Breast epithelium (tissue), 4 donors: ENCODE results near the gene HBS1L. TPM values are rescaled to one million over a fixed set of nuclear protein-coding genes. Genes with fewer than 3 reads are reported as not detected.

Experiments
- DNase-seq, 2 donors: peaks; one replicate each; pipeline ENCODE4 v3.0.0-alpha.2; 2019; ENCODE audit warnings: low spot score in 2 of 2
- H3K27ac ChIP-seq, 2 donors: fragments of 200-600 bp; sonication (generic) in 1 of 2; one replicate each; pipeline ENCODE4 v1.5.1; 2016 to 2019; ENCODE audit warnings: mild to moderate bottlenecking in 1 of 2
- H3K27me3 ChIP-seq, 2 donors: fragments of 200-600 bp; sonication (generic) in 1 of 2; one replicate each; pipeline versions ENCODE4 v1.5.1 to v1.6.0; 2017 to 2019; ENCODE audit warnings: control low read depth in 1 of 2, mild to moderate bottlenecking in 1 of 2
- H3K36me3 ChIP-seq: fragments of 200-600 bp; one replicate; pipeline ENCODE4 v1.5.1; 2019
- H3K4me1 ChIP-seq, 2 donors: fragments of 200-600 bp; sonication (generic); one replicate each; pipeline ENCODE4 v1.5.1; 2016 to 2019; ENCODE audit warnings: control low read depth in 1 of 2
- H3K4me3 ChIP-seq, 3 donors: fragments of 200-600 bp; sonication (generic); 1 replicate in 2 of 3; 2 replicates in 1 of 3; pipeline ENCODE4 v1.5.1; 2016 to 2019; ENCODE audit warnings: mild to moderate bottlenecking in 3 of 3, moderate library complexity in 2 of 3
- H3K9me3 ChIP-seq, 2 donors: fragments of 200-600 bp; sonication (generic) in 1 of 2; one replicate each; pipeline ENCODE4 v1.5.1; 2016 to 2019; ENCODE audit warnings: control low read depth in 1 of 2
- CTCF ChIP-seq, 3 donors: fragments of 450-650 bp; IDR thresholded peaks; one replicate each; pipeline ENCODE4 v1.5.1; 2016 to 2017; ENCODE audit warnings: antibody characterized with exemption in 3 of 3, mild to moderate bottlenecking in 3 of 3, moderate library complexity in 3 of 3
- POLR2A ChIP-seq: fragments of 450-650 bp; IDR thresholded peaks from one replicate; pipeline ENCODE4 v1.6.1; 2016; ENCODE audit warnings: antibody characterized with exemption, mild to moderate bottlenecking, moderate library complexity
- POLR2AphosphoS5 ChIP-seq, 3 donors: sonication (generic); formaldehyde crosslinking; IDR thresholded peaks; one replicate each; pipeline ENCODE4 v1.6.1; 2017; ENCODE audit warnings: antibody characterized with exemption in 3 of 3
- intact Hi-C: fragments of 100-400 bp; cut with DNase I; formaldehyde crosslinking; loops from one replicate; pipeline ENCODE4 v1.15.1; 2023; ENCODE audit warnings: low total_unique reads
- total RNA-seq, 3 donors: library from RNA; depleted of rRNA; stranded (reverse); fragments of >200 nt; gene quantifications; one replicate each; pipeline ENCODE4 v1.1.0, GENCODE V29; 2016

HBS1L gene
- total RNA-seq, 3 donors from 2014 or later: 42.0 to 55.5 (median 52.0) TPM

GRCh38 chr6:135071541-135071940 is 16.9 kb upstream of the HBS1L start:
- Histone ChIP-seq H3K27ac (no peak overlapping the region), H3K9me3 (no peaks in the 10 kb centered on the region), H3K4me1 (no peaks in the 10 kb centered on the region), H3K27me3 (no peaks in the 10 kb centered on the region), H3K36me3 (no peaks in the 10 kb centered on the region), H3K4me3 (no peak overlapping the region)
- intact Hi-C loops: no loop called here
- no peak for DNase-seq
- TF ChIP-seq POLR2A (no peak), POLR2AphosphoS5 (IDR thresholded peaks at IDR 0.05) (no peak), CTCF (IDR thresholded peaks at IDR 0.05) (no peak)

GRCh38 chr6:135067911-135068310 is 13.3 kb upstream of the HBS1L start:
- intact Hi-C loops: no loop called here

GRCh38 chr6:135066806-135067205 is 12.2 kb upstream of the HBS1L start:
- no peaks in the 10 kb centered on the region for H3K4me1 ChIP-seq
- intact Hi-C loops: no loop called here
- no peaks in the 10 kb centered on the region for H3K9me3 ChIP-seq
- H3K27me3 ChIP-seq: no peaks in the 10 kb centered on the region
- H3K4me3 ChIP-seq: no peak overlapping the region
- H3K27ac ChIP-seq: no peak overlapping the region
- no peaks in the 10 kb centered on the region for H3K36me3 ChIP-seq
- no peak for DNase-seq
- TF ChIP-seq CTCF (IDR thresholded peaks at IDR 0.05) (no peak), POLR2A (no peak), POLR2AphosphoS5 (IDR thresholded peaks at IDR 0.05) (no peak)

More at GRCh38 chr6:135067911-135068310, 13.3 kb upstream of the HBS1L start:
- Histone ChIP-seq H3K4me3 (no peak overlapping the region), H3K27me3 (no peaks in the 10 kb centered on the region), H3K9me3 (no peaks in the 10 kb centered on the region), H3K36me3 (no peaks in the 10 kb centered on the region), H3K27ac (no peak overlapping the region), H3K4me1 (no peaks in the 10 kb centered on the region)
- TF ChIP-seq POLR2A: no peak
- TF ChIP-seq CTCF (IDR thresholded peaks at IDR 0.05): no peak
- TF ChIP-seq POLR2AphosphoS5 (IDR thresholded peaks at IDR 0.05): no peak
- no peak for DNase-seq

- Histone ChIP-seq H3K4me1 (no peaks in the 10 kb centered on the region), H3K4me3 (no peak overlapping the region), H3K27me3 (no peaks in the 10 kb centered on the region), H3K9me3 (no peaks in the 10 kb centered on the region), H3K36me3 (no peaks in the 10 kb centered on the region), H3K27ac (no peak overlapping the region)
- DNase-seq: no peak
- TF ChIP-seq POLR2AphosphoS5 (IDR thresholded peaks at IDR 0.05) (no peak), POLR2A (no peak), CTCF (IDR thresholded peaks at IDR 0.05) (no peak)
- intact Hi-C loops: no loop called here
Measured at GRCh38 chr6:135066397-135066796, 11.8 kb upstream of the HBS1L start.

- Histone ChIP-seq H3K27ac (no peak overlapping the region), H3K27me3 (no peaks in the 10 kb centered on the region), H3K9me3 (no peaks in the 10 kb centered on the region), H3K4me1 (no peaks in the 10 kb centered on the region), H3K36me3 (no peaks in the 10 kb centered on the region), H3K4me3 (no peak overlapping the region)
- TF ChIP-seq POLR2A (no peak), CTCF (IDR thresholded peaks at IDR 0.05) (no peak), POLR2AphosphoS5 (IDR thresholded peaks at IDR 0.05) (no peak)
- DNase-seq: no peak
- intact Hi-C loops: no loop called here
Measured at GRCh38 chr6:135064586-135064985, 10.0 kb upstream of the HBS1L start.
